Measurements from ENCODE around the gene YES1. TPM values are rescaled to one million over a fixed set of nuclear protein-coding genes. Genes with fewer than 3 reads are reported as not detected.
A peak's percentile ranks its signal among the peaks of the same experiment; 100 is the strongest.

Gene YES1
- polyA plus RNA-seq, 4 donors: 35.9 to 47.1 (median 39.8) TPM

DNA sequence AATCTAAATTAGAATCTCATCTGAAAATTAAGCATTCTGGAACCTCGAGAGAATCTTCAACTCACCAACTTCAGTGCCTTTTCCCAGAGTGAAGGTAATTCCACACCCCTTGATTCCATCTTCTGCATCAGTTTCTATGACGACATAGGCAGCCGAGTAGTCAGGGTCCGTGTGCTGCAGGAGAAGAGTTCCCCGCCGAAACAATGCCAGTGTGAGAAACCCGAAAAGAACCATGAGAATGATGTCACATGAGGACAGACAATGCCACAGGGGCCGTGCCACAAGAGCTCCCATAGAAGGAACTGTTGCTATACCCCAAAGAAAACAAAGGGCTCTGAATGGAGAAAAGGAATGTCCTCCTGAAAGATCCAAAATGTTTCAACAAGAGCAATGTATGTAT, 105.6 kb downstream of the YES1 start:
- Histone ChIP-seq H3K27me3 (ENCODE audit: control insufficient read depth in 3 of 3, insufficient read depth in 3 of 3, low read length in 3 of 3) (no peaks in the 10 kb centered on the region), H3K9me3 (ENCODE audit: control insufficient read depth in 2 of 2, insufficient read depth in 1 of 2, low read depth in 1 of 2, low read length in 1 of 2) (no peaks in the 10 kb centered on the region), H3K36me3 (ENCODE audit: control insufficient read depth in 3 of 3, insufficient read depth in 2 of 3, low read depth in 1 of 3, low read length in 3 of 3) (peaks cover 2 to 50% (median 4%) of the 10 kb centered on the region in 3 donors), H3K4me3 (ENCODE audit: low read depth in 1 of 3, low read length in 3 of 3) (no peak overlapping the region), H3K27ac (ENCODE audit: low read depth in 1 of 3, low read length in 2 of 3) (no peak overlapping the region), H3K4me1 (ENCODE audit: control insufficient read depth in 3 of 3, insufficient read depth in 2 of 3, low read depth in 1 of 3, low read length in 2 of 3) (peaks cover 0 to 51% (median 0%) of the 10 kb centered on the region in 3 donors)
- FAIRE-seq: no peak
- 90 to 96% (median 95%) methylated on average over 8 of the region's 8 CpGs for WGBS, 3 donors
- no peak for DNase-seq

DNA sequence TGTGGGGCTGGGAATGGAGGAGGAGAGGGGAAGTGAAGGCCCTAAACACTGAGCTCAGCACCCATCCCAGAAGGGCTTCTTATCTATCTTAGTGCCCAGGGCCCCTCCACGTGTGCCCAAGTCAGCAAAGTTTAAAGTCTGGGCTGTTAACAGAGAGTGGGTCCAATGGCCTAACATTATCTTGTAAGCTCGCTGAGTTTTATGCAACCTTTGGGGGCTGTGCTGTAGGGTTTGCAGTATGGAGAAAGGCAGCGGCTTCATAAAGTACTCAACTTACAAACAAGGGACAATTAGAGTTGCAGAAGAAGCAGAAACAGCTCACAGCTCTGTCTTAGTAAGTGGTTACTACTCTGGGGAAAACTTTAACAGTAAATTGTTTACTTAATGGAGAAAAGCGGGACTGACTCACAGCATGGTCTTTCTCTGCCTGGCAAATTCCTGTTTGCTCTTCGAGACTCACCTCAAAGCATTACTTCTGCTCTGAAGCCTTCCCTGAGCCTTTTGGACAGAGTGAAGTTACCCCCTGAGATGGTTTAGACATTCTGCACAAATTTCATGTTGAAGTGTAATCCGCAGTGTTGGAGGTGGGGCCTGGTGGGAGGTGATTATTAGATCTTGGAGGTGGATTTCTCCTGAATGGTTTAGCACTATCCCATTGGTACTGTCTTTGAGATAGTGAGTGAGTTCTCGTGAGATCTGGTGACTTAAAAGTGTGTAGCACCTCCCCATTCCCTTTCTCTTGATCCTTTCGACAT, 108.7 kb downstream of the YES1 start:
- H3K9me3 ChIP-seq (ENCODE audit: control insufficient read depth in 2 of 2, insufficient read depth in 1 of 2, low read depth in 1 of 2, low read length in 1 of 2): no peaks in the 10 kb centered on the region
- FAIRE-seq: no peak
- peaks cover 2 to 53% (median 4%) of the 10 kb centered on the region in 3 donors for H3K36me3 ChIP-seq (ENCODE audit: control insufficient read depth in 3 of 3, insufficient read depth in 2 of 3, low read depth in 1 of 3, low read length in 3 of 3)
- DNase-seq: peak in 1 of 2 donors; percentile 88
- WGBS, 3 donors: 66 to 76% (median 75%) methylated on average over 8 of the region's 8 CpGs
- H3K27ac ChIP-seq (ENCODE audit: low read depth in 1 of 3, low read length in 2 of 3): peak overlapping the region in 2 of 3 donors; percentile 69 to 90
- peaks cover 0 to 45% (median 0%) of the 10 kb centered on the region in 3 donors for H3K4me1 ChIP-seq (ENCODE audit: control insufficient read depth in 3 of 3, insufficient read depth in 2 of 3, low read depth in 1 of 3, low read length in 2 of 3)
- H3K27me3 ChIP-seq (ENCODE audit: control insufficient read depth in 3 of 3, insufficient read depth in 3 of 3, low read length in 3 of 3): no peaks in the 10 kb centered on the region
- peak overlapping the region in 1 of 3 donors; percentile 1 for H3K4me3 ChIP-seq (ENCODE audit: low read depth in 1 of 3, low read length in 3 of 3)

DNA sequence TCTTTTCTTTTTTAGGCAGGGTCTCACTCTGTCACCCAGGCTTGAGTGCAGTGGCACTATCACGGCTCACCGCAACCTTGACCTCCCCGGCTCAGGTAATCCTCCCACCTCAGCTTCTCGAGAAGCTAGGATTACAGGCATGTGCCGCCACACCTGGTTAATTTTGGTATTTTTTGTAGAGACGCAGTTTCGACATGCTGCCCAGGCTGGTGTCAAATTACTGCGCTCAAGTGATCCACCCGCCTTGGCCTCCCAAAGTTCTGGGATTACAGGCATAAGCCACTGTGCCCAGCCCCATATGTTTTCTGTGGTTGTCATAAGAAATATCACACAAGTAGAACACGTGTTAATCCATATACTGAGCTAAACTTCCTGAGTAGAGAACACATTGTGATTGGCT, 114.2 kb downstream of the YES1 start:
- Histone ChIP-seq H3K36me3 (ENCODE audit: control insufficient read depth in 3 of 3, insufficient read depth in 2 of 3, low read depth in 1 of 3, low read length in 3 of 3) (peaks cover 0 to 58% (median 2%) of the 10 kb centered on the region in 3 donors), H3K9me3 (ENCODE audit: control insufficient read depth in 2 of 2, insufficient read depth in 1 of 2, low read depth in 1 of 2, low read length in 1 of 2) (no peaks in the 10 kb centered on the region), H3K4me1 (ENCODE audit: control insufficient read depth in 3 of 3, insufficient read depth in 2 of 3, low read depth in 1 of 3, low read length in 2 of 3) (peaks cover 0 to 24% (median 0%) of the 10 kb centered on the region in 3 donors), H3K4me3 (ENCODE audit: low read depth in 1 of 3, low read length in 3 of 3) (no peak overlapping the region), H3K27me3 (ENCODE audit: control insufficient read depth in 3 of 3, insufficient read depth in 3 of 3, low read length in 3 of 3) (no peaks in the 10 kb centered on the region), H3K27ac (ENCODE audit: low read depth in 1 of 3, low read length in 2 of 3) (no peak overlapping the region)
- 87 to 94% (median 87%) methylated on average over 10 of the region's 10 CpGs for WGBS, 3 donors
- DNase-seq: no peak
- FAIRE-seq: no peak

DNA sequence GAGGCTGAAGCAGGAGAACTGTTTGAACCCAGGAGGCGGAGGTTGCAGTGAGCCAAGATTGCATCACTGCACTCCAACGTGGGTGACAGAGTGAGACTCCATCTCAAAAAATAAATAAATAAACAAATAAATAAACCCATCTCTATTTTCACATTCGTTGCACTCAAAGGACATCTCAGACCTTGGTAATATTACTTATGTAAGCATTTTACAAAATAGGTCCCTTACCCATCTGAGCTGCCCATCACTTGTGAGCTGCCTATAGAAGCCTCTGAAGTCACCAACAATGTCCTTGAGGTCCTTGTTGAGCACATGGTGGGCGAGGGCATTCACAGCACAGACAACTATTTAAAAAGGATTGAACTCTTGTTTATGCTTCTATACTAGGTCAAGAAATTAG, 115.0 kb downstream of the YES1 start:
- Histone ChIP-seq H3K27me3 (ENCODE audit: control insufficient read depth in 3 of 3, insufficient read depth in 3 of 3, low read length in 3 of 3) (no peaks in the 10 kb centered on the region), H3K36me3 (ENCODE audit: control insufficient read depth in 3 of 3, insufficient read depth in 2 of 3, low read depth in 1 of 3, low read length in 3 of 3) (peaks cover 1 to 61% (median 2%) of the 10 kb centered on the region in 3 donors), H3K27ac (ENCODE audit: low read depth in 1 of 3, low read length in 2 of 3) (no peak overlapping the region), H3K4me3 (ENCODE audit: low read depth in 1 of 3, low read length in 3 of 3) (no peak overlapping the region), H3K4me1 (ENCODE audit: control insufficient read depth in 3 of 3, insufficient read depth in 2 of 3, low read depth in 1 of 3, low read length in 2 of 3) (peaks cover 0 to 17% (median 0%) of the 10 kb centered on the region in 3 donors), H3K9me3 (ENCODE audit: control insufficient read depth in 2 of 2, insufficient read depth in 1 of 2, low read depth in 1 of 2, low read length in 1 of 2) (no peaks in the 10 kb centered on the region)
- FAIRE-seq (no peak), DNase-seq (no peak)
- 93 to 99% (median 96%) methylated on average over 4 of the region's 4 CpGs for WGBS, 3 donors

DNA sequence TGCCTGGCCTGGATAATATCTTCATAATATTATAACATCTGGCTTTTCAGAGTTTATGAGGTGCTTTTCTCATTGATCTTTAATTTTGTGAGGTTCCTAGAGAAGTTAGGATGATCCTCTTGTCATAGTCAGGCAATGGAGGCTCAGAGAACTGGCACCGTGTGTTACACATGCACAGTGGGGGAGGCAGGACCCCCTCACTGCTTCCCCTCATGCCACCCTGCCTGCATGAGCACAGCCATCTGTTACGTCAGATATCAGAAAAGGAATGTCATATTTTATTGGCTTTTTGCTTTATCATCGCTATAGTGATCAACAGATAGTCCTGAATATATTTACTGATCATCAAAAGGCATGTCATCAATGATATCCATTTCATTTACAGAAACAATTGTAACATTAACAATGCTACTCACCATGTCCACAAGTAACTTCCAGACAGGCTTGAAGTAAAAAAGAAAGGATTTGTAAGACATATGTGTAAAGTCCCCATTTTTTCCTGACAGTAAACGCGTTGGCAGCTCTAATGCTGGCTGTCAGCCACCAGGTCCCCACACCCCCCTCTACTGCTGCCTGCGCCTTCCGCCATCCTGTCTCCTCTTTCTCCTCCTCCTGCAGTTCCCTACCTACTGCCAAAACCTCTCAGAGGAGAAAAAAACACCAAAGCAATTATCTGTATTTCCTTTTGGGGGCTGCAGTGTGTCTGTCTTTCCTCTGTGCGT, 118.4 kb downstream of the YES1 start:
- FAIRE-seq (no peak), DNase-seq (no peak)
- Histone ChIP-seq H3K9me3 (ENCODE audit: control insufficient read depth in 2 of 2, insufficient read depth in 1 of 2, low read depth in 1 of 2, low read length in 1 of 2) (no peaks in the 10 kb centered on the region), H3K36me3 (ENCODE audit: control insufficient read depth in 3 of 3, insufficient read depth in 2 of 3, low read depth in 1 of 3, low read length in 3 of 3) (peaks cover 2 to 76% (median 4%) of the 10 kb centered on the region in 3 donors), H3K27me3 (ENCODE audit: control insufficient read depth in 3 of 3, insufficient read depth in 3 of 3, low read length in 3 of 3) (no peaks in the 10 kb centered on the region), H3K27ac (ENCODE audit: low read depth in 1 of 3, low read length in 2 of 3) (no peak overlapping the region), H3K4me3 (ENCODE audit: low read depth in 1 of 3, low read length in 3 of 3) (no peak overlapping the region), H3K4me1 (ENCODE audit: control insufficient read depth in 3 of 3, insufficient read depth in 2 of 3, low read depth in 1 of 3, low read length in 2 of 3) (peaks cover 0 to 3% (median 0%) of the 10 kb centered on the region in 3 donors)
- 76 to 89% (median 85%) methylated on average over 8 of the region's 8 CpGs for WGBS, 3 donors

DNA sequence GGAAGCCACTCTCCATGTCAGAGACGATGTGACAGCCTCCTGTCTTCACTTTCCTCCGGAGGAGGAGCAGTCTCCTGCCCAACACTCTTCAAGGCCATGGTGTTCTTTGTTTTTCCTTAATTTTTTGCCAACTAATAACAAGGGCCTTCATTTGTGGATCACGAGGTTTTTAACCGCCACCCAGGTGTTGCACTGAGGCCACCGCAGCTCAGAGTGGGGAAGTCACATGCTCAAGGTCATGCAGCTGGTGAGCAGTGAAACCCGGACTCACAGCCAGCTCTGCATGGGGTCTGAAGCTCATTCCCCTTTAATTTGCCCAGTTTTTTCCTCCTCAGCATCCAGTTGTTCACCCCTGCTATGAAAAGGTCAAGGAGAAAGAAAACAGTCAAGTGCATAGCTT, 119.2 kb downstream of the YES1 start:
- no peak for FAIRE-seq
- no peaks in the 10 kb centered on the region for H3K27me3 ChIP-seq (ENCODE audit: control insufficient read depth in 3 of 3, insufficient read depth in 3 of 3, low read length in 3 of 3)
- H3K27ac ChIP-seq (ENCODE audit: low read depth in 1 of 3, low read length in 2 of 3): peak overlapping the region in 1 of 3 donors; percentile 35

DNA sequence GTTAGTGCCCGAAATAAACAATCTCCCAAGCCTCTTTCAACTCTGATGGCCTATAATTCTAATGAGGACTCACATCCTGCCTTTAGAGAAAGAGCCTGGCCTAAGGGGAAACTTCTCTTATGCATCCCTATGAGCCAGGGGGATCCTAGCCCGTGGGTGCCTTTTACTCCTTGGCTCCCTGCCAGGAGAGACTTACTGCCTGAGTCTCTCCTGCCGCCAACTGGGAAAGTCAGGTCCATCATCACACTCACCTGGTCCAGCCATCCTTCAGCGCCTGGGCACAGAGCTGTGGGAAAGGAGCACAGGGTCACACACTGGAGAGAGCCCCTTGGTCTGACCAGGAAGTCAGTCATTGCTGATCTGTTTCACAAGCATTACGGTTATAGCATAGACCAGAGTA, 123.7 kb downstream of the YES1 start:
- H3K4me3 ChIP-seq (ENCODE audit: low read depth in 1 of 3, low read length in 3 of 3): no peak overlapping the region
- peak; percentile 31 to 63 for DNase-seq
- H3K36me3 ChIP-seq (ENCODE audit: control insufficient read depth in 3 of 3, insufficient read depth in 2 of 3, low read depth in 1 of 3, low read length in 3 of 3): peaks cover 4 to 79% (median 5%) of the 10 kb centered on the region in 3 donors
- 73 to 78% (median 78%) methylated on average over 5 of the region's 5 CpGs for whole genome bisulfite sequencing, 3 donors
- no peak for FAIRE-seq
- H3K27ac ChIP-seq (ENCODE audit: low read depth in 1 of 3, low read length in 2 of 3): no peak overlapping the region
- H3K27me3 ChIP-seq (ENCODE audit: control insufficient read depth in 3 of 3, insufficient read depth in 3 of 3, low read length in 3 of 3): no peaks in the 10 kb centered on the region
- H3K9me3 ChIP-seq (ENCODE audit: control insufficient read depth in 2 of 2, insufficient read depth in 1 of 2, low read depth in 1 of 2, low read length in 1 of 2): no peaks in the 10 kb centered on the region
- H3K4me1 ChIP-seq (ENCODE audit: control insufficient read depth in 3 of 3, insufficient read depth in 2 of 3, low read depth in 1 of 3, low read length in 2 of 3): peaks cover 0 to 39% (median 0%) of the 10 kb centered on the region in 3 donors

More for the DNA sequence above, 119.2 kb downstream of the YES1 start:
- no peak for DNase-seq
- Histone ChIP-seq H3K4me1 (ENCODE audit: control insufficient read depth in 3 of 3, insufficient read depth in 2 of 3, low read depth in 1 of 3, low read length in 2 of 3) (peaks cover 0 to 3% (median 0%) of the 10 kb centered on the region in 3 donors), H3K36me3 (ENCODE audit: control insufficient read depth in 3 of 3, insufficient read depth in 2 of 3, low read depth in 1 of 3, low read length in 3 of 3) (peaks cover 2 to 76% (median 4%) of the 10 kb centered on the region in 3 donors), H3K9me3 (ENCODE audit: control insufficient read depth in 2 of 2, insufficient read depth in 1 of 2, low read depth in 1 of 2, low read length in 1 of 2) (no peaks in the 10 kb centered on the region), H3K4me3 (ENCODE audit: low read depth in 1 of 3, low read length in 3 of 3) (no peak overlapping the region)
- 77 to 80% (median 79%) methylated on average over 6 of the region's 6 CpGs for WGBS, 3 donors

DNA sequence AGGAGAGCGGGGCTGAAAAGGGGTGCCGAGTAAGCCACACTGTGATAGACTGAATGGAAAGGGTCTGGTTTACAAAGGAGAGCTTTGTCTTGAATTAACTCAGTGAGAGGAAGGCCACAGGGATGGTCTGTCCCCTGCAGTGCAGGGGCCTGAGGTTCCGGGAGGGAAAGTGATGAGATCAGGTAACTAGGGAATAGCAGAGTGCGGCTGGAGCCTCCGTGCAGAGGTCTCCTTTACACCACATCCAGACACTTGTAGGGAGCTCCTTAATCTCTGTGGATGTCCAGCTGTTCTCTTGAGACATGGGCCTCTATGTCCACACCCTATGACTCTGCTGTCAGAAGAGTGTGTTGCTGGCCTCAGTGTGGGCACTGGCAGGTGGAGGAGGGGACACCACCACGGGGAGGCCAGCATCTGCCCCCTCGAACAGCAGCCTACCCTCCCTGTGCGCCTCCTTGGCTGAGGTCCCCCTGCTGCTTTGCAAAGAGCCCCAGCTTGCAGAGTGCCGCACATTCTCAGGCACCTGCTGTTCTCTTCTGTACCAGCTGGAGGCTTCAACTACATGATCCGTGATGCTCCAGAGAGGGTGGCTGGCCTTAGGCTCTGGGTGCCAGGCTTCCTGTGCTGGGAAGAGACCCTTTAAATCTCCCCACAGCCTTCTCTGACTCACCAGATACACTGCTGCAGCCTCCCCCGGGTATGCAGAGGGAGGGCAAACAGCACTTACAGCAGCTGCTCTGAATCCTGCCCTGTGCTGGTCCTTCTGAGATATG, 125.5 kb downstream of the YES1 start:
- H3K27me3 ChIP-seq (ENCODE audit: control insufficient read depth in 3 of 3, insufficient read depth in 3 of 3, low read length in 3 of 3): no peaks in the 10 kb centered on the region
- H3K4me3 ChIP-seq (ENCODE audit: low read depth in 1 of 3, low read length in 3 of 3): no peak overlapping the region
- FAIRE-seq: no peak
- peaks cover 0 to 53% (median 0%) of the 10 kb centered on the region in 3 donors for H3K4me1 ChIP-seq (ENCODE audit: control insufficient read depth in 3 of 3, insufficient read depth in 2 of 3, low read depth in 1 of 3, low read length in 2 of 3)
- peak in 1 of 2 donors; percentile 49 for DNase-seq
- WGBS, 3 donors: 86 to 90% (median 90%) methylated on average over 11 of the region's 11 CpGs
- no peaks in the 10 kb centered on the region for H3K9me3 ChIP-seq (ENCODE audit: control insufficient read depth in 2 of 2, insufficient read depth in 1 of 2, low read depth in 1 of 2, low read length in 1 of 2)
- peaks cover 0 to 74% (median 4%) of the 10 kb centered on the region in 3 donors for H3K36me3 ChIP-seq (ENCODE audit: control insufficient read depth in 3 of 3, insufficient read depth in 2 of 3, low read depth in 1 of 3, low read length in 3 of 3)
- H3K27ac ChIP-seq (ENCODE audit: low read depth in 1 of 3, low read length in 2 of 3): peak overlapping the region in 1 of 3 donors; percentile 73
